ENCODE measurements around the gene CRYL1. TPM values are rescaled to one million over a fixed set of nuclear protein-coding genes. Genes with fewer than 3 reads are reported as not detected.

The CRYL1 gene
- total and polyA plus RNA-seq, 2 of the 13 experiments (the other 11 are each of a cell fraction or from before 2014, with no cell fraction given): 57.2 to 115 TPM

DNA sequence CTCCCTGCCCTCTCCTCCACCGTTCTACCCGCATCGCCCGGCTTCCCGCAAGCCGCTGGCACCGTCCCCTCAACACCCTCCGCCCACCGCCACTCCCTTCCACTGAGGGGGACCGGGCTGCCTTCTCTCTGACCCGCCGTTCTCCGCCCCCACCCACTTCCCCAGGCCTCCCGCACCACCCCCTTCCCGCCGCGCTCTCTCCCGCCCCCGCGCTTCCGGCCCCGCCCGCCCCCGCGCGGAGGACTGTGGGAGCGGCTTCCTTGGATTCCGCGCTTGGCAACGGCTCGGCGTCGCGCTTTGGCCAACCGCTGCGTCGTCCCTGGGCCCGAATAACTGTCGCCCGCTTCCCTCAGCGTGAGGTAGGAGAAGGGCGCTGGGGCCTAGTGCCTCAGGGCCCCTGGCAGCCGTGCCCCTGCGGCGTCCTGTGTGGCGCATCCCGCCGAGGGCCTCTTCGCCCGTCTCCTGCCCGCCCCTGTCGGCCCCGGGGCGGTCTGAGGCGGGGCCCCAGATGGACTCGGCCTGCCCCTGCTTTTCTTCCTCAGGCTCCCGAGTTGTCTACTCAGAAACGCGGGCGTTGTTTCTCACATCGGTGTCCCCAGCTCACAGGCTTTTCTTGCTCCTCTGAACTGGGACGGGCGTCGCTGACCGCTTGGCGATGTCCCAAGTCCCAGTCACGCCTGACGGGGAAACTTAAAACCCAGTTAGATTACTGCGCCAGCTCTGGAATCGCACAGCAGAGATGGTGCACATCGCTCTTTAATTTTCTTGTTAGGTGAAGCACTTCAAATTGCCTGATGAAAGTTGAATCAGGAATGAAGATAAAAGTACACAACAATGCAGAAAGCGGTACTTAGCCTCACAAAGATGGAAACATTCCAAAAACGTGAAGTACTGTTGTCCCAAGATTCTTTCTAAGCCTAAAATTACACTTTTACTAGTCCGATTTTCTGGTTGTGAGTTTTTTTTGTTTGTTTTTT, 41.5 kb upstream of the CRYL1 start, which contains the start of gene IFT88 (continued):
- 0 out of 2 replicates have a peak, but pooled peaks have one; percentile 67 for TF ChIP-seq REXO4 (CRISPR knock-in tag; IDR thresholded peaks at IDR 0.05; ENCODE audit: borderline replicate concordance)
- TF ChIP-seq XBP1 (CRISPR knock-in tag; IDR thresholded peaks at IDR 0.05): no peak
- no peak for TF ChIP-seq CEBPB (IDR thresholded peaks at IDR 0.05; ENCODE audit: borderline replicate concordance, low read depth, low read length)
- TF ChIP-seq ZNF713 (CRISPR knock-in tag; IDR thresholded peaks at IDR 0.05): peak; percentile 90; the same call in 1 of the 2 replicates
- peak; percentile 49; the same call in 1 of the 2 replicates for TF ChIP-seq ZNF350 (CRISPR knock-in tag; IDR thresholded peaks at IDR 0.05; ENCODE audit: borderline replicate concordance, low read depth)
- TF ChIP-seq ZNF292 (CRISPR knock-in tag; IDR thresholded peaks at IDR 0.05; ENCODE audit: borderline replicate concordance, low read depth): peak; percentile 17; the same call in 1 of the 2 replicates
- 0 out of 2 replicates have a peak, but pooled peaks have one; percentile 1 for TF ChIP-seq CEBPG (CRISPR knock-in tag; IDR thresholded peaks at IDR 0.05)
- TF ChIP-seq, protein P1, sequence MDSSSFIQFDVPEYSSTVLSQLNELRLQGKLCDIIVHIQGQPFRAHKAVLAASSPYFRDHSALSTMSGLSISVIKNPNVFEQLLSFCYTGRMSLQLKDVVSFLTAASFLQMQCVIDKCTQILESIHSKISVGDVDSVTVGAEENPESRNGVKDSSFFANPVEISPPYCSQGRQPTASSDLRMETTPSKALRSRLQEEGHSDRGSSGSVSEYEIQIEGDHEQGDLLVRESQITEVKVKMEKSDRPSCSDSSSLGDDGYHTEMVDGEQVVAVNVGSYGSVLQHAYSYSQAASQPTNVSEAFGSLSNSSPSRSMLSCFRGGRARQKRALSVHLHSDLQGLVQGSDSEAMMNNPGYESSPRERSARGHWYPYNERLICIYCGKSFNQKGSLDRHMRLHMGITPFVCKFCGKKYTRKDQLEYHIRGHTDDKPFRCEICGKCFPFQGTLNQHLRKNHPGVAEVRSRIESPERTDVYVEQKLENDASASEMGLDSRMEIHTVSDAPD (CRISPR knock-in tag; IDR thresholded peaks at IDR 0.05): no peak
- peak; percentile 75; the same call in 1 of the 2 replicates for TF ChIP-seq ZNF160 (CRISPR knock-in tag; IDR thresholded peaks at IDR 0.05)
- peak; percentile 70; the same call in 1 of the 2 replicates for TF ChIP-seq RNF2 (conservative IDR thresholded peaks at IDR 0.05; ENCODE audit: low read depth)
- peak; percentile 66 for TF ChIP-seq SRY (CRISPR knock-in tag; IDR thresholded peaks at IDR 0.05)
- TF ChIP-seq, protein P2, sequence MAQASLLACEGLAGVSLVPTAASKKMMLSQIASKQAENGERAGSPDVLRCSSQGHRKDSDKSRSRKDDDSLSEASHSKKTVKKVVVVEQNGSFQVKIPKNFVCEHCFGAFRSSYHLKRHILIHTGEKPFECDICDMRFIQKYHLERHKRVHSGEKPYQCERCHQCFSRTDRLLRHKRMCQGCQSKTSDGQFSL (CRISPR knock-in tag; IDR thresholded peaks at IDR 0.05): no peak
- no peak for TF ChIP-seq RAD51 (IDR thresholded peaks at IDR 0.05; ENCODE audit: borderline replicate concordance)
- peak; percentile 59; the same call in 1 of the 2 replicates for TF ChIP-seq KMT2B (CRISPR knock-in tag; IDR thresholded peaks at IDR 0.05)
- TF ChIP-seq SMARCC2 (IDR thresholded peaks at IDR 0.05): no peak
- TF ChIP-seq ZNF549 (CRISPR knock-in tag; IDR thresholded peaks at IDR 0.05): no peak
- peak; percentile 74 for TF ChIP-seq SP4 (CRISPR knock-in tag; IDR thresholded peaks at IDR 0.05)
- TF ChIP-seq MIER2 (CRISPR knock-in tag; IDR thresholded peaks at IDR 0.05): peak; percentile 26; the same call in 1 of the 2 replicates
- TF ChIP-seq KAT2B (IDR thresholded peaks at IDR 0.05; ENCODE audit: borderline replicate concordance, low read depth, low read length): no peak
- 0 out of 2 replicates have a peak, but pooled peaks have one; percentile 52 for TF ChIP-seq ZNF577 (CRISPR knock-in tag; IDR thresholded peaks at IDR 0.05; ENCODE audit: borderline replicate concordance, low read depth)
- no peak for TF ChIP-seq ZKSCAN5 (CRISPR knock-in tag; IDR thresholded peaks at IDR 0.05)
- no peak for TF ChIP-seq ZNF766 (CRISPR knock-in tag; IDR thresholded peaks at IDR 0.05; ENCODE audit: borderline replicate concordance)
- no peak for TF ChIP-seq ZNF709 (CRISPR knock-in tag; IDR thresholded peaks at IDR 0.05)
- TF ChIP-seq ZNF326 (CRISPR knock-in tag; IDR thresholded peaks at IDR 0.05; ENCODE audit: borderline replicate concordance): no peak
- TF ChIP-seq, protein P3, sequence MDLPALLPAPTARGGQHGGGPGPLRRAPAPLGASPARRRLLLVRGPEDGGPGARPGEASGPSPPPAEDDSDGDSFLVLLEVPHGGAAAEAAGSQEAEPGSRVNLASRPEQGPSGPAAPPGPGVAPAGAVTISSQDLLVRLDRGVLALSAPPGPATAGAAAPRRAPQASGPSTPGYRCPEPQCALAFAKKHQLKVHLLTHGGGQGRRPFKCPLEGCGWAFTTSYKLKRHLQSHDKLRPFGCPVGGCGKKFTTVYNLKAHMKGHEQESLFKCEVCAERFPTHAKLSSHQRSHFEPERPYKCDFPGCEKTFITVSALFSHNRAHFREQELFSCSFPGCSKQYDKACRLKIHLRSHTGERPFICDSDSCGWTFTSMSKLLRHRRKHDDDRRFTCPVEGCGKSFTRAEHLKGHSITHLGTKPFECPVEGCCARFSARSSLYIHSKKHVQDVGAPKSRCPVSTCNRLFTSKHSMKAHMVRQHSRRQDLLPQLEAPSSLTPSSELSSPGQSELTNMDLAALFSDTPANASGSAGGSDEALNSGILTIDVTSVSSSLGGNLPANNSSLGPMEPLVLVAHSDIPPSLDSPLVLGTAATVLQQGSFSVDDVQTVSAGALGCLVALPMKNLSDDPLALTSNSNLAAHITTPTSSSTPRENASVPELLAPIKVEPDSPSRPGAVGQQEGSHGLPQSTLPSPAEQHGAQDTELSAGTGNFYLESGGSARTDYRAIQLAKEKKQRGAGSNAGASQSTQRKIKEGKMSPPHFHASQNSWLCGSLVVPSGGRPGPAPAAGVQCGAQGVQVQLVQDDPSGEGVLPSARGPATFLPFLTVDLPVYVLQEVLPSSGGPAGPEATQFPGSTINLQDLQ (CRISPR knock-in tag; IDR thresholded peaks at IDR 0.05): no peak
- TF ChIP-seq SOX6 (IDR thresholded peaks at IDR 0.05): no peak
- TF ChIP-seq SOX6 (CRISPR knock-in tag; IDR thresholded peaks at IDR 0.05): peak; percentile 42

Measured in HepG2 (cell line).